AG08396 (cell line): ENCODE data around the gene MMP20.
A peak's percentile ranks its signal among the peaks of the same experiment; 100 is the strongest.
"Not testable (repeated sequence)": the region's sequence is repeated elsewhere in the genome, so short reads cannot be mapped to it uniquely, and the experiment has no call there.

Experiments
- DNase-seq: peaks from one replicate; pipeline ENCODE4 v3.0.0; 2012; ENCODE audit warnings: low spot score, mixed read lengths

Gene MMP20

GRCh38 chr11:102625177-102625576, at the start of gene MMP20:
Gene MMP20 (minus strand): TSS chr11:102625332. CDS start chr11:102625319, 13 bp downstream.
- no peak for DNase-seq

- no peak for DNase-seq
These were observed 44.5 kb upstream of the MMP20 start for GRCh38 chr11:102669664-102670063.

- peak; percentile 62 for DNase-seq
These were observed 41.3 kb upstream of the MMP20 start for GRCh38 chr11:102666331-102666957.

GRCh38 chr11:102664001-102664752, 39.0 kb upstream of the MMP20 start:
- DNase-seq, result no peak

GRCh38 chr11:102662607-102663006, 37.5 kb upstream of the MMP20 start:
- DNase-seq, result no peak

- no peak for DNase-seq
These were observed 35.9 kb upstream of the MMP20 start for GRCh38 chr11:102661040-102661439.

- no peak for DNase-seq
These were observed 31.4 kb upstream of the MMP20 start for GRCh38 chr11:102656528-102656927.

GRCh38 chr11:102655547-102655946, 30.4 kb upstream of the MMP20 start:
- DNase-seq, result no peak

- DNase-seq, result no peak
These were observed 29.6 kb upstream of the MMP20 start for GRCh38 chr11:102654761-102655160.

GRCh38 chr11:102653744-102654291, 28.7 kb upstream of the MMP20 start:
- no peak for DNase-seq

GRCh38 chr11:102647430-102647829, 22.3 kb upstream of the MMP20 start:
- DNase-seq, result no peak

GRCh38 chr11:102643941-102644340, 18.8 kb upstream of the MMP20 start:
- no peak for DNase-seq

- DNase-seq, result no peak
These were observed 15.8 kb upstream of the MMP20 start for GRCh38 chr11:102640946-102641345.

- DNase-seq, result no peak
These were observed 14.5 kb upstream of the MMP20 start for GRCh38 chr11:102639656-102640055.

GRCh38 chr11:102637731-102638130, 12.6 kb upstream of the MMP20 start:
- DNase-seq, result no peak

GRCh38 chr11:102633385-102634026, 8.4 kb upstream of the MMP20 start:
- no peak for DNase-seq

- no peak for DNase-seq
These were observed 6.9 kb upstream of the MMP20 start for GRCh38 chr11:102632026-102632425.

- DNase-seq, result no peak
These were observed 5.7 kb upstream of the MMP20 start for GRCh38 chr11:102630598-102631448.

- DNase-seq, result not testable (repeated sequence)
These were observed 4.8 kb upstream of the MMP20 start for GRCh38 chr11:102629908-102630307.

- DNase-seq, result no peak
These were observed 1.5 kb upstream of the MMP20 start for GRCh38 chr11:102626676-102627075.

- no peak for DNase-seq
These were observed 1.1 kb downstream of the MMP20 start for GRCh38 chr11:102623998-102624397.

- DNase-seq, result no peak
These were observed 2.0 kb downstream of the MMP20 start for GRCh38 chr11:102623128-102623527.
